Naive B cell (primary cell): Measurements from ENCODE around the gene PYGB. TPM values are rescaled to one million over a fixed set of nuclear protein-coding genes. Genes with fewer than 3 reads are reported as not detected.
A peak's percentile ranks its signal among the peaks of the same experiment; 100 is the strongest.

Experiments
- ATAC-seq, 2 donors: fragments of 150-1000 bp; cut with Tn5 transposase; 2 replicates each; pipeline ENCODE4 v1.10.0; 2021; ENCODE audit warnings: low read depth in 2 of 2, mild to moderate bottlenecking in 2 of 2, moderate library complexity in 2 of 2
- DNase-seq: peaks from one replicate; pipeline ENCODE4 v3.0.0; 2022
- H3K27ac Mint-ChIP-seq, 6 donors: one replicate each; pipeline ENCODE4 v1.8.0; 2020 to 2022; ENCODE audit warnings: mild to moderate bottlenecking in 6 of 6, mixed read lengths in 6 of 6, moderate library complexity in 5 of 6, inconsistent platforms in 2 of 6
- H3K27me3 Mint-ChIP-seq, 3 donors: one replicate each; pipeline ENCODE4 v1.8.0; 2021 to 2022; ENCODE audit warnings: mixed read lengths in 3 of 3, mild to moderate bottlenecking in 1 of 3
- H3K36me3 Mint-ChIP-seq, 2 donors: one replicate each; pipeline ENCODE4 v1.8.0; 2020 to 2022; ENCODE audit warnings: mixed read lengths in 2 of 2, inconsistent platforms in 1 of 2, mild to moderate bottlenecking in 1 of 2
- H3K4me1 Mint-ChIP-seq, 3 donors: one replicate each; pipeline ENCODE4 v1.8.0; 2020 to 2022; ENCODE audit warnings: mixed read lengths in 3 of 3, inconsistent platforms in 1 of 3, mild to moderate bottlenecking in 1 of 3, moderate library complexity in 1 of 3
- H3K4me3 Mint-ChIP-seq, 8 donors: one replicate each; pipeline ENCODE4 v1.8.0; 2020 to 2022; ENCODE audit warnings: mild to moderate bottlenecking in 8 of 8, mixed read lengths in 8 of 8, moderate library complexity in 8 of 8, inconsistent platforms in 2 of 8
- H3K9me3 Mint-ChIP-seq, 7 donors: one replicate each; pipeline ENCODE4 v1.8.0; 2020 to 2022; ENCODE audit warnings: mixed read lengths in 7 of 7, mild to moderate bottlenecking in 5 of 7, inconsistent platforms in 2 of 7, moderate library complexity in 1 of 7
- polyA plus RNA-seq, 6 donors: library from polyadenylated mRNA; unstranded; fragments of 300-500 nt; fragmentation: Illumina TruSeq; gene quantifications; one replicate each; pipeline ENCODE4 v1.2.3, GENCODE V29; 2021; ENCODE audit warnings: low read depth in 6 of 6

The PYGB gene
- polyA plus RNA-seq, 6 donors from 2014 or later = 16.4 to 26.6 (median 22.8) TPM

DNA sequence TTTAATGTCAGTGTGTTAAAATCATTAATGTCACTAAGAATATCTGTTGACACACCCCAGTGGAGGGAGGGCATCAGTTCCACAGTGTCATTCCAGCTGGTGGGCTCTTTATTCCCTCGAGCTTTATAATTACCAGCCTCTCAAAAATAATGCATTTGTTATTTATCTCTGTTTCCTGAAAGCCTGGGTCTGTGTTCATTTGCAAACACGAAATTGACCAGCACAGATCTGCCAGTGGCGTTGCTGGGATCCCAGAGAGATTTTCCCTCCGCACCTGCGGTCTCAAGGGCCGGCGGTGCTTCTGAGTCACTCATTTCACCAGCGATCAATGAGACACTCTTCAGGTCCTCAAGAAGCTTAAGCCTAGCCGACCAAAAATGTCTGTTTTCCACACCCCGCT lies 5.7 kb upstream of the PYGB start:
- H3K9me3 Mint-ChIP-seq = peaks cover 0 to 4% (median 0%) of the 10 kb centered on the region in 7 donors
- ATAC-seq = no peak
- no peaks in the 10 kb centered on the region for H3K36me3 Mint-ChIP-seq
- H3K27me3 Mint-ChIP-seq = peaks cover 24 to 40% (median 35%) of the 10 kb centered on the region in 3 donors
- peak overlapping the region in 1 of 6 donors; percentile 27 for H3K27ac Mint-ChIP-seq
- no peak for DNase-seq
- H3K4me3 Mint-ChIP-seq = no peak overlapping the region
- H3K4me1 Mint-ChIP-seq = peaks cover 9 to 18% (median 11%) of the 10 kb centered on the region in 3 donors

DNA sequence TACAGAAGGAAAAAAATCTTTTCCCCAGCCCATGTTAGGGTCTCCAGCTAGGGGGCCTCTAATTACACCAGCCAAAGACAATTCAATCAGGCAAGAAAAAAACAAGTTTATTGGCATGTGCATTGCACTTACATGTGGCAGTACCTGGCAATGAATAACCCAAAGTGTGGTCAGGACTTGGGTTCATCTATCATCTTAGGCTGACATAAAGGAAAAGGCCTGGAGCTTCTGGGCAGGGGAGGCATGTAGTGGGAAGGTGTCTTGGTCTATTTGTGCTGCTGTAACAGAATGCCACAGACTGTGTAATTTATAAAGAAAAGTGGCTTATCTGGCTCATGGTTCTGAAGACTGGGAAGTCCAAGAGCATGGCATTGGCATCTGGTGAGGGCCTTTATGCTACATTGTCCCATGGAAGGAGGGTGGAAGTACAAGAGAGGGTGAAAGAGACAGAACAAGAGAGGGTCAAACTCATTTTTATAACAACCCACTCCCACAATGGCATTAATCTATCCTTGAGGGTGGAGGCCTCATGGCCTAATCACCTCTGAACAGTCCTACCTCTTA lies 4.4 kb upstream of the PYGB start:
- ATAC-seq = no peak
- no peak overlapping the region for H3K27ac Mint-ChIP-seq

DNA sequence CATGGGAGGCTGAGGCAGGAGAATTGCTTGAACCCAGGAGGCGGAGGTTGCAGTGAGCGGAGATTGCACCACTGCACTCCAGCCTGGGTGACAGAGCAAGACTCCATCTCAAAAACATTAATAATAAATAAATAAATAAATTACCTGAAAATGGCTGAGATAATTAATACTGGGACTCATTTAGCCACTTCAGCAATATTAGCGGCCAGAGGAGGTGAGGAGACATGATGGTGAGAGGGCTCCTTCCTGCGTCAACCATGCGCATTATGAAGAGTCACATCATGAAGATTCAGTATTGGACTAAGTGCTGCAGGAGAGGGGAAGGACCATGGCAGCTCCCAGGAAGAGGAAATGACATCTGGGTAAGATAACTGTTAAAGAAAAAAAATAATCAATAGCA lies 2.9 kb upstream of the PYGB start:
- H3K27ac Mint-ChIP-seq = peak overlapping the region in 1 of 6 donors; percentile 15
- peak overlapping the region in 1 of 8 donors; percentile 89 for H3K4me3 Mint-ChIP-seq
- H3K36me3 Mint-ChIP-seq = no peaks in the 10 kb centered on the region
- H3K27me3 Mint-ChIP-seq = peaks cover 10 to 29% (median 21%) of the 10 kb centered on the region in 3 donors
- H3K9me3 Mint-ChIP-seq = peaks cover 0 to 4% (median 0%) of the 10 kb centered on the region in 7 donors
- DNase-seq (no peak), ATAC-seq (no peak)
- H3K4me1 Mint-ChIP-seq = peaks cover 16 to 34% (median 25%) of the 10 kb centered on the region in 3 donors

More for the DNA sequence above, 4.4 kb upstream of the PYGB start:
- peak overlapping the region in 1 of 8 donors; percentile 14 for H3K4me3 Mint-ChIP-seq
- H3K27me3 Mint-ChIP-seq = peaks cover 16 to 29% (median 26%) of the 10 kb centered on the region in 3 donors
- no peak for DNase-seq
- no peaks in the 10 kb centered on the region for H3K36me3 Mint-ChIP-seq
- peaks cover 9 to 20% (median 13%) of the 10 kb centered on the region in 3 donors for H3K4me1 Mint-ChIP-seq
- peaks cover 0 to 4% (median 0%) of the 10 kb centered on the region in 7 donors for H3K9me3 Mint-ChIP-seq

DNA sequence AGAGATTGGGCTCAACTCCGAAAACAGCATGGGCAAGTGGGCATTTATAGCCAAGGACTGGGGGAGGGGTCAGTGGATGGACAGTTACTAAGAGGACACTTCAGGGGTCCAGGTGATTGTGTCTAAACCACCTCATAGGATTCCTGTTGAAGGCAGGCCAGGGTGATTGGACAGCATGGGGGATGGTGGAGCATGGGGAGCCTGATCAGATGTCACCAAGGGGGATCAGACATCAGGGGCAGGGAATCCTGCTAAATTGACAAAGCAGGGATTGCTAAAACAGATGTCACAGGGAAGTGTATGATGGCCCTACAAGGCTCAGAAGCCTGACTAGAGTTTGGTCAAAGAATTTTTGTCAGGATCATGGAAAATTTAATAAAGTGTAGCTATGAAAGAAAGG lies 2.4 kb upstream of the PYGB start:
- Mint-ChIP-seq H3K36me3 (no peaks in the 10 kb centered on the region), H3K4me1 (peaks cover 16 to 39% (median 25%) of the 10 kb centered on the region in 3 donors), H3K27me3 (peaks cover 10 to 29% (median 21%) of the 10 kb centered on the region in 3 donors), H3K27ac (no peak overlapping the region), H3K9me3 (peaks cover 0 to 4% (median 0%) of the 10 kb centered on the region in 7 donors), H3K4me3 (peak overlapping the region in 3 of 8 donors; percentile 13 to 89 (median 29))
- ATAC-seq (no peak), DNase-seq (no peak)

DNA sequence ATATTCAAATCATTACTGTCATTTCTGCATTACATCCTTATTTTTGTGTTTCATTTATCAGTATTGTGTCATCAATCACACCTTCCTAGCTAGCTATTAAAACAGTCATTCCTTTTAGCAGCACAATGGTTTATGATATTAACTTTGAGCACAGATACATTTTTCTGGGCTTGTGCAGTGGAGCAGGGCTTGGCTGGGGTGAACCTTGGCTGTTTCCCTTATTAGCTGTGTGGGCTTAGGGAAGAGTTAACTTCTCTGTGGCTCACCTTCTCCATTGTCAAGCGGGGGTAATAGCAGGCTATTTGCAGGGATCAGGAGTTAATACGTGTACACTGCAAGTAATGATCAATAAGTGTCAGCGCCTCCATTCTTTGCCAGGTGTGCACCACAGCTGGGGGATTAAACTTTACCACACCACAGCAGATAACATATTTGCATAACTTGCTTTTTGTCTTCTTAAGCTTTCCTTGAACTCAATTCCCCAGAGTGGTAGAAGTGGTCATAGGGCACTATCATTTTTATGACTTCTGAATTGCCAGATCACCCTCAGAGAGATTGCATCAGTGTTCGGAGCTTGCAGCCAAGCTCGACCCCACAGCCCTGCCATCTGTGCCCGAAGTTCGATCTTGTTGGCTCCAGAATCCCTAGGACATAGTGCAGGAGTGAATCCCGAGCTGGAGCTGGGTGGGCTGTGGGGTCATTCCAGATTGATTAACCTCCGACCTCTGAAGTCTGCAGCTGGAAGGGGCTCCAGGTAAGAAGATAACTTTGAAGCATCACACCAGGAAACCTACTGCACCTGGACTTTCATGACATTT lies 1.5 kb upstream of the PYGB start:
- H3K4me1 Mint-ChIP-seq = peaks cover 16 to 41% (median 25%) of the 10 kb centered on the region in 3 donors
- H3K4me3 Mint-ChIP-seq = peak overlapping the region; percentile 85 to 98 (median 92)
- no peak for DNase-seq

DNA sequence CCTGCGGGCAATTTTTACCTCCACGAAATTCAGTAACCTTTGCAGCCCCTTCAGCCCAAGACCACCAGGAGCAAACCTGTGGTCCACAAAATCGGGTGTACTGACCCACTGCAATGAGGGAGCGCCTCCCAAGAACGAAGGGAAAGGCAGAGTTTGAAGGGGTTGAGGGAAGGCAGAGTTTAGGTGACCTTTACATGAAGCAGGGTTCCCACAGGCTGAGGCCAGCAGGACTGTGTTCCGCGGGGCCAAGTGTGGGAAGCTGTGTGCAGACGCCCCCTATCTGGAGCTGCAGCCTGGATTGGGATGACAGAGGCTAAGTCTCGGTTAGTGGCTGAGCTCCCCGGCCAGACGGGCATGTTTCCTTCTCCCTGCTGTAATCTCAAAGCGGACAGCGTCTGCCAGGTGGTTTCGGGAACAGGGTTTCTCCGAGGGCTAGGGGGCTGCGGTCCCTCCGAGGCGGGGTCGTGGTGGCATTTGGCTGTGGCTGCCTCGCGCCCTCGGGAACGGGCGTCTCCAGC lies 826 bp upstream of the PYGB start:
- Mint-ChIP-seq H3K4me1 (peaks cover 16 to 36% (median 25%) of the 10 kb centered on the region in 3 donors), H3K36me3 (peaks cover 0 to 7% of the 10 kb centered on the region in 2 donors), H3K9me3 (peaks cover 0 to 4% (median 0%) of the 10 kb centered on the region in 7 donors), H3K27ac (peak overlapping the region in 5 of 6 donors; percentile 27 to 93 (median 67)), H3K4me3 (peak overlapping the region; percentile 85 to 98 (median 92)), H3K27me3 (peaks cover 10 to 23% (median 18%) of the 10 kb centered on the region in 3 donors)
- ATAC-seq = peak; percentile 4 to 6
- no peak for DNase-seq

More for the DNA sequence above, 1.5 kb upstream of the PYGB start:
- Mint-ChIP-seq H3K27ac (peak overlapping the region in 5 of 6 donors; percentile 24 to 77 (median 53)), H3K36me3 (peaks cover 0 to 7% of the 10 kb centered on the region in 2 donors), H3K27me3 (peaks cover 10 to 29% (median 21%) of the 10 kb centered on the region in 3 donors), H3K9me3 (peaks cover 0 to 4% (median 0%) of the 10 kb centered on the region in 7 donors)
- ATAC-seq = peak in 1 of 2 donors; percentile 25

DNA sequence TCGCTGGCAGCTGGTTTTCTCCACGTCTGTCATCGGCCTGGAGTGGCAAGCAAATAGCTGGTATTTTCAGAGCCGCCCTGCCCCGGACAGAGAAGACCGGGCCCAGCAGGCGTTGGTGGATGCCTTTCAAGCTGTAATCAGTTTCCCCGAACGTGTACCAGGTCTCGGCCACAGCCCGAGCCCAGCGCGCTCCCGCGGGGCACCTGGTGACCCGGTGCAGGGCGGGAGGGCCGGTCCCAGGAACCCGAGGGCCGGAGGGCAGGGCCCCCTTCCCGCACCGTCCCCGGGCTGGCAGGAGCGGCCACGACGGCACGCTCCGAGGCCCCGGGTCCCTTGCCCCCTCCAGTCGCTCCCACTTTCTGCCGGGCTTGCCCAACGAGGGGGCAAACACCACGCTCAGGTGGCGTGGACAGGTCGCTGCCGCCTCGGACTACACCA lies 348 bp upstream of the PYGB start:
- H3K27me3 Mint-ChIP-seq = peaks cover 10 to 19% (median 13%) of the 10 kb centered on the region in 3 donors
- H3K9me3 Mint-ChIP-seq = peaks cover 0 to 4% (median 0%) of the 10 kb centered on the region in 7 donors
- DNase-seq (no peak), ATAC-seq (peak; percentile 33 to 40)
- peak overlapping the region in 1 of 6 donors; percentile 56 for H3K27ac Mint-ChIP-seq
- H3K36me3 Mint-ChIP-seq = peaks cover 0 to 7% of the 10 kb centered on the region in 2 donors
- peak overlapping the region; percentile 89 to 98 (median 92) for H3K4me3 Mint-ChIP-seq
- H3K4me1 Mint-ChIP-seq = peaks cover 16 to 36% (median 25%) of the 10 kb centered on the region in 3 donors

DNA sequence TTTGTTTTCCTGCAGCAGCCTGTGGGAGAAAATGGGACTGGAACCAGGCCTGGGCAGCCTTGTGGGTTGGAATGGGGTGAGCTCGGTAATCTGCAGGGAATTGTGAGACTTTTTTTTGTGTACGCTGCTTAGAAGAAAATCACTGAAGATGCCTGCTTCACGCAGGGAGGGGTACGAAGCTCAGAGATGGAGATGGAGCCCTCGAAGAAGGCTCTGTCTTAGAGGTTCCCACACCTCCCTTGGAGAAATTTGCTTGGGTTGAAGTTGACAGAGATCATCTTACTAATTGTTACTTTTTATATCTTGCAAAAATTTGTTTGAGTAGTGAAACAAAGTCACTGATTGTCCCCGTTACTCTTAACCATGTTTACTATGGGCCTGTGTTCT lies 894 bp downstream of the PYGB start:
- ATAC-seq (no peak), DNase-seq (no peak)
- Mint-ChIP-seq H3K27ac (peak overlapping the region in 3 of 6 donors; percentile 71 to 90 (median 81)), H3K36me3 (peaks cover 0 to 7% of the 10 kb centered on the region in 2 donors), H3K9me3 (no peaks in the 10 kb centered on the region), H3K4me3 (peak overlapping the region; percentile 89 to 95 (median 90)), H3K27me3 (peaks cover under 1 to 9% (median 8%) of the 10 kb centered on the region in 3 donors), H3K4me1 (peaks cover 16 to 36% (median 25%) of the 10 kb centered on the region in 3 donors)

DNA sequence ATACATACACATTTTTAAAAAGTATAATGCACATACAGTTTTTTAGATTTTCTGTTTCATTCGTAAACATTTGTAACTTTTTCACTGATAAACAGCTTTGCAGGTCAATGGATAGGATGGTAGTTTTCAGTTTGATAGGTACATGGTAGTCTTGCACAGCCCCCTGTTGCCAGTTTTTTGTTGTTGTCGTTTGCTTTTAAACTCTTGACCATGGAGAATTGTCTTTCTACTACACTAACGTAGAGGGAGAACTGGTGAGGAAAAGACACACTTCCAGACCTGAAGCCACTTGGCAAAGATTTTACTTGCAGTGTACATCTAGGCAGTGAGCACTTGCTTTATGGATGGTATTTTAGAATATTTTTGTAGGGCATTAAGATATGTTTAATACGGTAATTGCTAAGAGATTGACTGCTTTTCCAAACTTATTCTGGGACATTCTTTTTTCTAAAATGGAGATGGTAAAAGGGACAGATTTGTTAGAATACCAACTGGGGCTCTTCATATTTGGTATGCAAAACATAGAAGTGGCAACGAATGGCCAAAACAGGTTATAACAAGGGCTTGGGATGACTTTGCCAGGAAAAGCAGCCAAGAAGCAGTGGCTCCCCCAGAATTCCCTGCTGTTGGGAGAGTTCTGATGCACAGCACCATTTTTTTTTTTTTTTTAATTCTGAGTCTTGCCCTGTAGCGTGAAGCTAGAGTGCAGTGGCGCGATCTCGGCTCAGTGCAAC lies 1.5 kb downstream of the PYGB start:
- DNase-seq (no peak), ATAC-seq (no peak)
- H3K4me3 Mint-ChIP-seq = peak overlapping the region; percentile 89 to 95 (median 90)
- no peaks in the 10 kb centered on the region for H3K9me3 Mint-ChIP-seq
- peaks cover 0 to 9% (median 7%) of the 10 kb centered on the region in 3 donors for H3K27me3 Mint-ChIP-seq
- H3K4me1 Mint-ChIP-seq = peaks cover 17 to 36% (median 25%) of the 10 kb centered on the region in 3 donors
- H3K36me3 Mint-ChIP-seq = peaks cover 0 to 7% of the 10 kb centered on the region in 2 donors
- no peak overlapping the region for H3K27ac Mint-ChIP-seq

DNA sequence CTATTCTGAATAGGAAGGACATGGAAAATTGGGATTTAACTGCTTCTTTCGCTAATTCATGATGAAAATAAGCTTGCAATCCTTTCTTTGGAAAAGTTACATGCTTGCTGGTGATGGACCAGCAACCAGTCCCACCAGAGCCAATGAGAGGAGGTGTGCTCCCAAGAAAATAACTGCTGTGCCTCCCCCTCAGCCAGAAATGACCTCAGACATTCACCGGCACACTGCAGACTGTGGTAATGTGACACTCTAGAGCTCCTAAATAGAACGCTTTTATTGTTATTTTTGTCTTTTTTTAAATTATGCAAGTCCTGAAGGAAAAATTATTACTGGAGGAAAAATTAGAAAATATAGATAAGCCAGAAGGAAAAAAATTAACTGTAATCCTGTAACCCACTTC lies 2.6 kb downstream of the PYGB start:
- ATAC-seq = no peak

DNA sequence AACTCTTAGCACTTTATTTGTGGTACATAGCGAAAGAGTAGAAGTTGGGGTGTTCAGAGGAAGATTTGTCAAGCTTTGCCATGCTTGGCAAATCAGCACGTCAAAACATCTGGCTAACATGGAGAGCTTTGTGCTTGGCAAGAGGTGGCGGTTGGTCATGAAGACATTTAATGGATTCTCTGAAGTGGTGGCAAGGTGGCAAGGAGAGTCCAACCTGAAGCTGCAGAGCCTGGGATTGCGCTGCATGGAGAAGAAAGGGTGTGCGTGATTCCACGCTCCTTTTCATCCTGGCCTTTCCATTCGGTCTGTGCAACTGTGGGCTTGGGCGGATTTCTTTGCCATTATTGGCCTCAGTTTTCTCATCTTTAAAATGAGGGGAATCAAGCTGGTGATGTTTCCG lies 3.1 kb downstream of the PYGB start:
- Mint-ChIP-seq H3K27ac (no peak overlapping the region), H3K36me3 (peaks cover 0 to 7% of the 10 kb centered on the region in 2 donors), H3K27me3 (peaks cover 0 to 7% (median 0%) of the 10 kb centered on the region in 3 donors), H3K4me3 (peak overlapping the region in 1 of 8 donors; percentile 57), H3K9me3 (no peaks in the 10 kb centered on the region), H3K4me1 (peaks cover 20 to 36% (median 25%) of the 10 kb centered on the region in 3 donors)
- ATAC-seq (no peak), DNase-seq (no peak)

More for the DNA sequence above, 2.6 kb downstream of the PYGB start:
- Mint-ChIP-seq H3K4me3 (peak overlapping the region in 1 of 8 donors; percentile 89), H3K36me3 (peaks cover 0 to 7% of the 10 kb centered on the region in 2 donors), H3K4me1 (peaks cover 20 to 36% (median 25%) of the 10 kb centered on the region in 3 donors), H3K9me3 (no peaks in the 10 kb centered on the region), H3K27me3 (peaks cover 0 to 7% (median 3%) of the 10 kb centered on the region in 3 donors), H3K27ac (no peak overlapping the region)
- DNase-seq = no peak

DNA sequence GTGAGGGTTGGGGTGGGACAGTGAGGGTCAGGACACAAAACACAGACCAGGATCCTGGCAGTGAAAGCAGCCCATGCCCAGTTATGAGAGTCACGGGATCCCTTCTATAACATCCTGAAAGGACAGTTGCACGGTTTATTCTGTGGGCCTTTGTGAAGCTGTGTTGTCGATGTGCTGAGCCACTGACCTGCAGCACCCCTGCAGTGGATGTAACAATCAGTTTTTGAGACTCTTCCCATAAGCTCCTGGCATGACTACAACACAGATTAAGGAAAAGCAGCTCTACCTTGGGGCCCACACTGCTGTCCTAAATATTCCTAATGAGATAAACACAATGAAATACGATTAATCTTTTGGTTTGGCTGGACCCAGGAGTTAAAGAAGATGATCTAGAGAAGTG lies 3.7 kb downstream of the PYGB start:
- Mint-ChIP-seq H3K27ac (no peak overlapping the region), H3K36me3 (peaks cover 0 to 7% of the 10 kb centered on the region in 2 donors), H3K9me3 (no peaks in the 10 kb centered on the region), H3K4me3 (peak overlapping the region in 1 of 8 donors; percentile 57), H3K4me1 (peaks cover 17 to 32% (median 20%) of the 10 kb centered on the region in 3 donors), H3K27me3 (peaks cover 0 to 3% (median 0%) of the 10 kb centered on the region in 3 donors)
- no peak for ATAC-seq
- DNase-seq = no peak
